K562 (cell line): Measurements from ENCODE around the gene ASIC3. TPM values are rescaled to one million over a fixed set of nuclear protein-coding genes. Genes with fewer than 3 reads are reported as not detected.

Source experiments
- CBX5 ChIP-seq: IDR thresholded peaks from 2 replicates; pipeline ENCODE4 v1.6.1; 2014; ENCODE audit warnings: low read depth, borderline replicate concordance
- FOXJ2 ChIP-seq: fragments of 200-800 bp; sonication (Bioruptor generic); IDR thresholded peaks from 2 replicates; pipeline ENCODE4 v1.6.1; 2016; ENCODE audit warnings: missing genetic modification characterization, missing compliant biosample characterization
- IRF2 ChIP-seq: sonication (generic); formaldehyde crosslinking; IDR thresholded peaks from 2 replicates; pipeline ENCODE4 v1.8.1; 2022; ENCODE audit warnings: mild to moderate bottlenecking, missing genetic modification reagents
- L3MBTL2 ChIP-seq: fragments of 450-650 bp; IDR thresholded peaks from 2 replicates; pipeline ENCODE4 v1.6.1; 2016; ENCODE audit warnings: mild to moderate bottlenecking, moderate library complexity
- LCOR ChIP-seq: sonication (generic); formaldehyde crosslinking; IDR thresholded peaks from 2 replicates; pipeline ENCODE4 v1.8.0; 2022; ENCODE audit warnings: mild to moderate bottlenecking, missing genetic modification reagents
- MEF2A ChIP-seq: IDR thresholded peaks from 2 replicates; pipeline ENCODE4 v1.6.1; 2011; ENCODE audit warnings: low read depth, mild to moderate bottlenecking, low read length, moderate library complexity; ENCODE audit not compliant: control insufficient read depth
- MXI1 ChIP-seq: IDR thresholded peaks from 2 replicates; pipeline ENCODE4 v1.6.1; 2011; ENCODE audit warnings: low read depth, mild to moderate bottlenecking, improper control_type of control experiment, low read length
- POLR2B ChIP-seq: fragments of 450-650 bp; IDR thresholded peaks from 2 replicates; pipeline ENCODE4 v1.6.1; 2018; ENCODE audit warnings: low read depth; ENCODE audit not compliant: partially characterized antibody
- TRIM28 ChIP-seq: fragments of 450-650 bp; IDR thresholded peaks from 2 replicates; pipeline ENCODE4 v1.6.1; 2017
- U2AF2 ChIP-seq: fragments of 200-400 bp; formaldehyde crosslinking; optimal IDR thresholded peaks from 2 replicates; pipeline ENCODE3; 2017; ENCODE audit warnings: low read depth, mild to moderate bottlenecking, low read length
- ZNF830 ChIP-seq: fragments of 250-450 bp; sonication (Bioruptor Pico); IDR thresholded peaks from 2 replicates; pipeline ENCODE4 v1.5.0; 2021; ENCODE audit warnings: mild to moderate bottlenecking
- polyA plus RNA-seq, 8 experiments: library from polyadenylated mRNA; depleted of rRNA in 4 of 8; stranded (reverse) in 5 of 8; unstranded in 3 of 8; fragments of >200 nt; fragmentation: Nextera tagmentation in 2 of 8; fragmentation: Illumina TruSeq in 1 of 8; extraction: Ambion mirVana in 2 of 8; extraction: Trizol in 1 of 8; gene quantifications; 2 replicates each; pipeline versions ENCODE4 v1.2.1 to v1.2.3, GENCODE V29; 2011 to 2014; ENCODE audit warnings: inconsistent platforms in 1 of 8, missing spikeins in 1 of 8
- total RNA-seq, 7 experiments: library from RNA; depleted of rRNA in 6 of 7; stranded (reverse); fragments of >200 nt in 6 of 7; fragmentation: Illumina TruSeq in 2 of 7; extraction: Trizol in 2 of 7; gene quantifications; 2 replicates each; pipeline versions ENCODE4 v1.2.1 to v1.2.3, GENCODE V29; 2011 to 2021; ENCODE audit warnings: low replicate concordance in 1 of 7
- TF ChIP-seq, protein P1 (sequence below): sonication (generic); formaldehyde crosslinking; IDR thresholded peaks from 2 replicates; pipeline ENCODE4 v1.8.1; 2022; ENCODE audit warnings: missing genetic modification reagents
- TF ChIP-seq, protein P2 (sequence below): sonication (generic); formaldehyde crosslinking; IDR thresholded peaks from 2 replicates; pipeline ENCODE4 v1.8.0; 2022; ENCODE audit warnings: mild to moderate bottlenecking, low read depth, missing genetic modification reagents
- TF ChIP-seq, protein P3 (sequence below): sonication (generic); formaldehyde crosslinking; IDR thresholded peaks from 2 replicates; pipeline ENCODE4 v1.8.0; 2022; ENCODE audit warnings: mild to moderate bottlenecking, missing genetic modification reagents
- TF ChIP-seq, protein P4 (sequence below), 3 experiments: fragments of 200-800 bp in 1 of 3; sonication (Bioruptor generic) in 1 of 3; sonication (generic) in 1 of 3; formaldehyde crosslinking in 1 of 3; IDR thresholded peaks; 2 replicates each; pipeline versions ENCODE4 v1.6.1 to v1.8.0; 2016 to 2022; ENCODE audit warnings: mild to moderate bottlenecking in 2 of 3, missing compliant biosample characterization in 2 of 3, missing genetic modification characterization in 2 of 3, missing genetic modification reagents in 1 of 3
- TF ChIP-seq, protein P5 (sequence below): sonication (generic); formaldehyde crosslinking; IDR thresholded peaks from 2 replicates; pipeline ENCODE4 v1.9.0; 2022; ENCODE audit warnings: mild to moderate bottlenecking, missing genetic modification reagents

The ASIC3 gene
- total and polyA plus RNA-seq, 9 of the 15 experiments (the other 6 are each of a cell fraction or from before 2014, with no cell fraction given), result 0.11 to 5.0 (median 0.87) TPM

DNA sequence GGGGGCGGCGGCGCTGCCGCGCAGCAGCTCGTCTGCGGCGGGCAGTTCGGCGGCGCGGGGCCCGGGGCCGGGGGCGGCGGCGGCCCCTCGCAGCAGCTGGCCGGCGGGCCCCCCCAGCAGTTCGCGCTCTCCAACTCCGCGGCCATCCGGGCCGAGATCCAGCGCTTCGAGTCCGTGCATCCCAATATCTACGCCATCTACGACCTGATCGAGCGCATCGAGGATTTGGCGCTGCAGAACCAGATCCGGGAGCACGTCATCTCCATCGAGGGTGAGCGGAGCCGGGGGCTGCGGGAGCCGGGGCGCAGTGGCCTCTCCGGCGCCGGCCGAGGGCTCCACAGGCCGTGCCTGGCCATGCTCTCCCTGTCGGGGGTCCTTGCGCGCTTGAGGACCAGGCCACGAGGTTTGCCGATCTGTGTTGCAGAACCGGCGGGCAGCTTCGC lies 38.5 kb downstream of the ASIC3 start (continued):
- TF ChIP-seq, protein P1, sequence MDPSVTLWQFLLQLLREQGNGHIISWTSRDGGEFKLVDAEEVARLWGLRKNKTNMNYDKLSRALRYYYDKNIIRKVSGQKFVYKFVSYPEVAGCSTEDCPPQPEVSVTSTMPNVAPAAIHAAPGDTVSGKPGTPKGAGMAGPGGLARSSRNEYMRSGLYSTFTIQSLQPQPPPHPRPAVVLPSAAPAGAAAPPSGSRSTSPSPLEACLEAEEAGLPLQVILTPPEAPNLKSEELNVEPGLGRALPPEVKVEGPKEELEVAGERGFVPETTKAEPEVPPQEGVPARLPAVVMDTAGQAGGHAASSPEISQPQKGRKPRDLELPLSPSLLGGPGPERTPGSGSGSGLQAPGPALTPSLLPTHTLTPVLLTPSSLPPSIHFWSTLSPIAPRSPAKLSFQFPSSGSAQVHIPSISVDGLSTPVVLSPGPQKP (CRISPR knock-in tag), result no peak
- TF ChIP-seq, protein P2, sequence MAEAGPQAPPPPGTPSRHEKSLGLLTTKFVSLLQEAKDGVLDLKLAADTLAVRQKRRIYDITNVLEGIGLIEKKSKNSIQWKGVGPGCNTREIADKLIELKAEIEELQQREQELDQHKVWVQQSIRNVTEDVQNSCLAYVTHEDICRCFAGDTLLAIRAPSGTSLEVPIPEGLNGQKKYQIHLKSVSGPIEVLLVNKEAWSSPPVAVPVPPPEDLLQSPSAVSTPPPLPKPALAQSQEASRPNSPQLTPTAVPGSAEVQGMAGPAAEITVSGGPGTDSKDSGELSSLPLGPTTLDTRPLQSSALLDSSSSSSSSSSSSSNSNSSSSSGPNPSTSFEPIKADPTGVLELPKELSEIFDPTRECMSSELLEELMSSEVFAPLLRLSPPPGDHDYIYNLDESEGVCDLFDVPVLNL (CRISPR knock-in tag), result no peak; the same call in 1 of the 2 replicates
- TF ChIP-seq ZNF830 (CRISPR knock-in tag) (no peak), IRF2 (CRISPR knock-in tag) (no peak), CBX5 (no peak), FOXJ2 (tag) (no peak), POLR2B (no peak), LCOR (no peak), L3MBTL2 (no peak), U2AF2 (no peak), MEF2A (no peak), MXI1 (no peak), TRIM28 (no peak)
- TF ChIP-seq, protein P3, sequence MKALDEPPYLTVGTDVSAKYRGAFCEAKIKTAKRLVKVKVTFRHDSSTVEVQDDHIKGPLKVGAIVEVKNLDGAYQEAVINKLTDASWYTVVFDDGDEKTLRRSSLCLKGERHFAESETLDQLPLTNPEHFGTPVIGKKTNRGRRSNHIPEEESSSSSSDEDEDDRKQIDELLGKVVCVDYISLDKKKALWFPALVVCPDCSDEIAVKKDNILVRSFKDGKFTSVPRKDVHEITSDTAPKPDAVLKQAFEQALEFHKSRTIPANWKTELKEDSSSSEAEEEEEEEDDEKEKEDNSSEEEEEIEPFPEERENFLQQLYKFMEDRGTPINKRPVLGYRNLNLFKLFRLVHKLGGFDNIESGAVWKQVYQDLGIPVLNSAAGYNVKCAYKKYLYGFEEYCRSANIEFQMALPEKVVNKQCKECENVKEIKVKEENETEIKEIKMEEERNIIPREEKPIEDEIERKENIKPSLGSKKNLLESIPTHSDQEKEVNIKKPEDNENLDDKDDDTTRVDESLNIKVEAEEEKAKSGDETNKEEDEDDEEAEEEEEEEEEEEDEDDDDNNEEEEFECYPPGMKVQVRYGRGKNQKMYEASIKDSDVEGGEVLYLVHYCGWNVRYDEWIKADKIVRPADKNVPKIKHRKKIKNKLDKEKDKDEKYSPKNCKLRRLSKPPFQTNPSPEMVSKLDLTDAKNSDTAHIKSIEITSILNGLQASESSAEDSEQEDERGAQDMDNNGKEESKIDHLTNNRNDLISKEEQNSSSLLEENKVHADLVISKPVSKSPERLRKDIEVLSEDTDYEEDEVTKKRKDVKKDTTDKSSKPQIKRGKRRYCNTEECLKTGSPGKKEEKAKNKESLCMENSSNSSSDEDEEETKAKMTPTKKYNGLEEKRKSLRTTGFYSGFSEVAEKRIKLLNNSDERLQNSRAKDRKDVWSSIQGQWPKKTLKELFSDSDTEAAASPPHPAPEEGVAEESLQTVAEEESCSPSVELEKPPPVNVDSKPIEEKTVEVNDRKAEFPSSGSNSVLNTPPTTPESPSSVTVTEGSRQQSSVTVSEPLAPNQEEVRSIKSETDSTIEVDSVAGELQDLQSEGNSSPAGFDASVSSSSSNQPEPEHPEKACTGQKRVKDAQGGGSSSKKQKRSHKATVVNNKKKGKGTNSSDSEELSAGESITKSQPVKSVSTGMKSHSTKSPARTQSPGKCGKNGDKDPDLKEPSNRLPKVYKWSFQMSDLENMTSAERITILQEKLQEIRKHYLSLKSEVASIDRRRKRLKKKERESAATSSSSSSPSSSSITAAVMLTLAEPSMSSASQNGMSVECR (CRISPR knock-in tag), result no peak
- TF ChIP-seq, protein P4, sequence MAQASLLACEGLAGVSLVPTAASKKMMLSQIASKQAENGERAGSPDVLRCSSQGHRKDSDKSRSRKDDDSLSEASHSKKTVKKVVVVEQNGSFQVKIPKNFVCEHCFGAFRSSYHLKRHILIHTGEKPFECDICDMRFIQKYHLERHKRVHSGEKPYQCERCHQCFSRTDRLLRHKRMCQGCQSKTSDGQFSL (CRISPR knock-in tag; IDR thresholded peaks at IDR 0.05), result no peak
- TF ChIP-seq, protein P4 (tag; IDR thresholded peaks at IDR 0.05), result no peak
- TF ChIP-seq, protein P5, sequence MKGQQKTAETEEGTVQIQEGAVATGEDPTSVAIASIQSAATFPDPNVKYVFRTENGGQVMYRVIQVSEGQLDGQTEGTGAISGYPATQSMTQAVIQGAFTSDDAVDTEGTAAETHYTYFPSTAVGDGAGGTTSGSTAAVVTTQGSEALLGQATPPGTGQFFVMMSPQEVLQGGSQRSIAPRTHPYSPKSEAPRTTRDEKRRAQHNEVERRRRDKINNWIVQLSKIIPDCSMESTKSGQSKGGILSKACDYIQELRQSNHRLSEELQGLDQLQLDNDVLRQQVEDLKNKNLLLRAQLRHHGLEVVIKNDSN (CRISPR knock-in tag), result peak; percentile 34; the same call in 1 of the 2 replicates
